ENCODE measurements around the gene NRXN2. TPM values are rescaled to one million over a fixed set of nuclear protein-coding genes. Genes with fewer than 3 reads are reported as not detected.

NRXN2 gene
- total and polyA plus RNA-seq, 2 donors (not counting 3 experiments of a cell fraction or from before 2014, with no cell fraction given): not detected

GRCh38 chr11:64613648-64614047, 109.3 kb downstream of the NRXN2 start:
- DNase-seq (ENCODE audit: low read depth, low spot score) (no peak), FAIRE-seq (no peak)
- Histone ChIP-seq H4K20me1 (replicated peaks; ENCODE audit: control insufficient read depth, extremely low read depth, insufficient read depth, low read length) (no peaks in the 10 kb centered on the region), H3K9me3 (replicated peaks; ENCODE audit: control insufficient read depth, insufficient read depth, low read length) (no peaks in the 10 kb centered on the region), H3K4me2 (ENCODE audit: insufficient read depth, low read length) (no peak overlapping the region), H3K27ac (ENCODE audit: insufficient read depth, low read depth, low read length) (no peak overlapping the region), H3K4me1 (ENCODE audit: control insufficient read depth, extremely low read depth, insufficient read depth, low read length) (no peaks in the 10 kb centered on the region), H3K27me3 (ENCODE audit: control insufficient read depth in 2 of 2, insufficient read depth in 2 of 2, low read length in 2 of 2) (peaks cover 7 to 9% of the 10 kb centered on the region in 2 experiments), H3K9me1 (replicated peaks; ENCODE audit: control insufficient read depth, extremely low read depth, insufficient read depth, low read length) (no peaks in the 10 kb centered on the region), H3K36me3 (ENCODE audit: control insufficient read depth in 2 of 2, extremely low read depth in 1 of 2, insufficient read depth in 2 of 2, low read length in 2 of 2) (no peaks in the 10 kb centered on the region), H3K4me3 (replicated peaks in 1 of 3; ENCODE audit: insufficient read depth in 1 of 3, low read depth in 1 of 3, low read length in 3 of 3) (no peak overlapping the region), H3K9ac (replicated peaks; ENCODE audit: extremely low read depth, insufficient read depth, low read length) (no peak overlapping the region), H2AFZ (ENCODE audit: low read depth, low read length) (no peak overlapping the region), H3K79me2 (ENCODE audit: control insufficient read depth, insufficient read depth, low read length) (no peaks in the 10 kb centered on the region)
- dilution Hi-C loops (cut with MboI; ENCODE audit: extremely low pct_ligation_motif_present, low sequenced_read_pairs): no loop called here
- no TSS peak for BruUV-seq (replicated peaks)
- intact Hi-C loops (cut with micrococcal nuclease): no loop called here
- POLR2A ChIA-PET: no interaction called here
- TF ChIP-seq POLR2AphosphoS5 (IDR thresholded peaks at IDR 0.05; ENCODE audit: insufficient read depth, low read depth, low read length) (no peak), POLR2A (IDR thresholded peaks at IDR 0.05; ENCODE audit: low read depth, low read length) (no peak), MAX (IDR thresholded peaks at IDR 0.05; ENCODE audit: insufficient read depth, insufficient read length) (no peak), MYC (IDR thresholded peaks at IDR 0.05; ENCODE audit: low read depth, low read length) (no peak), FOS (IDR thresholded peaks at IDR 0.05; ENCODE audit: borderline replicate concordance, insufficient read depth, low read length) (no peak), EZH2 (IDR thresholded peaks at IDR 0.05; ENCODE audit: borderline replicate concordance, low read depth, low read length, severe bottlenecking) (no peak), JUN (IDR thresholded peaks at IDR 0.05; ENCODE audit: borderline replicate concordance, insufficient read depth, insufficient read length, low read depth) (no peak), GATA2 (IDR thresholded peaks at IDR 0.05; ENCODE audit: insufficient read depth, insufficient read length, low read depth, low read length) (no peak)
- TF ChIP-seq, protein P1, sequence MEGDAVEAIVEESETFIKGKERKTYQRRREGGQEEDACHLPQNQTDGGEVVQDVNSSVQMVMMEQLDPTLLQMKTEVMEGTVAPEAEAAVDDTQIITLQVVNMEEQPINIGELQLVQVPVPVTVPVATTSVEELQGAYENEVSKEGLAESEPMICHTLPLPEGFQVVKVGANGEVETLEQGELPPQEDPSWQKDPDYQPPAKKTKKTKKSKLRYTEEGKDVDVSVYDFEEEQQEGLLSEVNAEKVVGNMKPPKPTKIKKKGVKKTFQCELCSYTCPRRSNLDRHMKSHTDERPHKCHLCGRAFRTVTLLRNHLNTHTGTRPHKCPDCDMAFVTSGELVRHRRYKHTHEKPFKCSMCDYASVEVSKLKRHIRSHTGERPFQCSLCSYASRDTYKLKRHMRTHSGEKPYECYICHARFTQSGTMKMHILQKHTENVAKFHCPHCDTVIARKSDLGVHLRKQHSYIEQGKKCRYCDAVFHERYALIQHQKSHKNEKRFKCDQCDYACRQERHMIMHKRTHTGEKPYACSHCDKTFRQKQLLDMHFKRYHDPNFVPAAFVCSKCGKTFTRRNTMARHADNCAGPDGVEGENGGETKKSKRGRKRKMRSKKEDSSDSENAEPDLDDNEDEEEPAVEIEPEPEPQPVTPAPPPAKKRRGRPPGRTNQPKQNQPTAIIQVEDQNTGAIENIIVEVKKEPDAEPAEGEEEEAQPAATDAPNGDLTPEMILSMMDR (IDR thresholded peaks at IDR 0.05; ENCODE audit: extremely low read depth in 1 of 2, insufficient read depth in 1 of 2, low read depth in 1 of 2, low read length in 2 of 2): no peak
- CTCF ChIA-PET: no interaction called here

All from endothelial cell of umbilical vein (primary cell).